HG03432 (cell line): Measurements from ENCODE around the gene XKR7.
A peak's percentile ranks its signal among the peaks of the same experiment; 100 is the strongest.

ENCODE experiments used
- ATAC-seq: cut with Tn5 transposase; IDR thresholded peaks from one replicate; pipeline ENCODE4 v1.9.1; 2021; ENCODE audit warnings: mild to moderate bottlenecking, moderate library complexity; ENCODE audit not compliant: unreplicated experiment

The XKR7 gene

GRCh38 chr20:32037929-32038328, 70.0 kb downstream of the XKR7 start:
- ATAC-seq = no peak

GRCh38 chr20:32040142-32040953, 72.4 kb downstream of the XKR7 start:
- peak; percentile 70 for ATAC-seq

GRCh38 chr20:32045999-32046398, 78.0 kb downstream of the XKR7 start:
- no peak for ATAC-seq

- no peak for ATAC-seq
Observed at GRCh38 chr20:32050324-32050841, 82.4 kb downstream of the XKR7 start.

GRCh38 chr20:32050851-32051556, 83.1 kb downstream of the XKR7 start:
- no peak for ATAC-seq

GRCh38 chr20:32051720-32052089, 83.8 kb downstream of the XKR7 start:
- ATAC-seq = no peak

- peak; percentile 60 for ATAC-seq
Observed at GRCh38 chr20:32052090-32052777, 84.3 kb downstream of the XKR7 start, which contains the start of gene HCK. Gene HCK, plus strand, starts transcription at chr20:32052242.

GRCh38 chr20:32052778-32053362, 84.9 kb downstream of the XKR7 start:
- peak; percentile 70 for ATAC-seq
